MG63 (cell line): ENCODE measurements around the gene KIRREL3. TPM values are rescaled to one million over a fixed set of nuclear protein-coding genes. Genes with fewer than 3 reads are reported as not detected.

Experiments
- DNase-seq: peaks from one replicate; pipeline ENCODE4 v3.0.0-alpha.2; 2020
- H3K27me3 ChIP-seq: fragments of 250-450 bp; sonication (Bioruptor Pico); 2 replicates; pipeline ENCODE4 v1.5.1; 2020; ENCODE audit warnings: mild to moderate bottlenecking, moderate library complexity
- H3K36me3 ChIP-seq: fragments of 250-450 bp; sonication (Bioruptor Pico); 2 replicates; pipeline ENCODE4 v1.5.1; 2020; ENCODE audit warnings: mild to moderate bottlenecking, moderate library complexity
- H3K4me3 ChIP-seq: fragments of 250-450 bp; sonication (Bioruptor Pico); 2 replicates; pipeline ENCODE4 v1.5.1; 2020; ENCODE audit warnings: mild to moderate bottlenecking, moderate library complexity
- H3K9me3 ChIP-seq: fragments of 250-450 bp; sonication (Bioruptor Pico); 2 replicates; pipeline ENCODE4 v1.5.1; 2020; ENCODE audit warnings: mild to moderate bottlenecking, moderate library complexity
- total RNA-seq: library from RNA; depleted of rRNA; stranded (reverse); fragments of >200 nt; shearing (Covaris generic); gene quantifications from 2 replicates; pipeline ENCODE4 v1.2.3, GENCODE V29; 2014; ENCODE audit warnings: low replicate concordance

KIRREL3 gene
- total RNA-seq, 1 experiment from 2014 or later: 11.7 TPM

- no peaks in the 10 kb centered on the region for H3K9me3 ChIP-seq
- no peaks in the 10 kb centered on the region for H3K27me3 ChIP-seq
- H3K4me3 ChIP-seq: no peak overlapping the region
- H3K36me3 ChIP-seq: no peaks in the 10 kb centered on the region
- no peak for DNase-seq
These were observed 489.8 kb downstream of the KIRREL3 start for GRCh38 chr11:126510621-126511370.

- no peak overlapping the region for H3K4me3 ChIP-seq
These were observed 492.9 kb downstream of the KIRREL3 start for GRCh38 chr11:126507646-126508045.

GRCh38 chr11:126506789-126507188 is 493.8 kb downstream of the KIRREL3 start:
- Histone ChIP-seq H3K36me3 (no peaks in the 10 kb centered on the region), H3K9me3 (peaks cover 10% of the 10 kb centered on the region), H3K27me3 (no peaks in the 10 kb centered on the region), H3K4me3 (no peak overlapping the region)
- no peak for DNase-seq

More at GRCh38 chr11:126507646-126508045, 492.9 kb downstream of the KIRREL3 start:
- Histone ChIP-seq H3K36me3 (no peaks in the 10 kb centered on the region), H3K9me3 (peaks cover 10% of the 10 kb centered on the region), H3K27me3 (no peaks in the 10 kb centered on the region)
- DNase-seq: no peak

GRCh38 chr11:126502982-126503381 is 497.6 kb downstream of the KIRREL3 start:
- H3K4me3 ChIP-seq: no peak overlapping the region
- H3K9me3 ChIP-seq: peaks cover 10% of the 10 kb centered on the region
- no peaks in the 10 kb centered on the region for H3K27me3 ChIP-seq
- no peaks in the 10 kb centered on the region for H3K36me3 ChIP-seq
- DNase-seq: no peak

- Histone ChIP-seq H3K27me3 (no peaks in the 10 kb centered on the region), H3K36me3 (no peaks in the 10 kb centered on the region), H3K4me3 (no peak overlapping the region), H3K9me3 (peaks cover 10% of the 10 kb centered on the region)
- DNase-seq: no peak
These were observed 498.4 kb downstream of the KIRREL3 start for GRCh38 chr11:126502159-126502558.

GRCh38 chr11:126501641-126502040 is 498.9 kb downstream of the KIRREL3 start:
- no peaks in the 10 kb centered on the region for H3K36me3 ChIP-seq
- no peaks in the 10 kb centered on the region for H3K27me3 ChIP-seq
- H3K9me3 ChIP-seq: peaks cover 10% of the 10 kb centered on the region
- no peak for DNase-seq
- no peak overlapping the region for H3K4me3 ChIP-seq

- no peak overlapping the region for H3K4me3 ChIP-seq
- H3K9me3 ChIP-seq: peaks cover 10% of the 10 kb centered on the region
- no peak for DNase-seq
- no peaks in the 10 kb centered on the region for H3K27me3 ChIP-seq
- no peaks in the 10 kb centered on the region for H3K36me3 ChIP-seq
These were observed 499.6 kb downstream of the KIRREL3 start for GRCh38 chr11:126500981-126501380.

GRCh38 chr11:126499131-126499752 is 501.3 kb downstream of the KIRREL3 start:
- H3K36me3 ChIP-seq: no peaks in the 10 kb centered on the region
- H3K9me3 ChIP-seq: peaks cover under 1% of the 10 kb centered on the region; the same call in 1 of the 2 replicates
- DNase-seq: no peak
- H3K4me3 ChIP-seq: no peak overlapping the region
- H3K27me3 ChIP-seq: no peaks in the 10 kb centered on the region

GRCh38 chr11:126498281-126498680 is 502.3 kb downstream of the KIRREL3 start:
- no peak for DNase-seq
- H3K4me3 ChIP-seq: no peak overlapping the region
- H3K27me3 ChIP-seq: no peaks in the 10 kb centered on the region
- H3K36me3 ChIP-seq: no peaks in the 10 kb centered on the region
- no peaks in the 10 kb centered on the region for H3K9me3 ChIP-seq

- H3K9me3 ChIP-seq: no peaks in the 10 kb centered on the region
These were observed 502.9 kb downstream of the KIRREL3 start for GRCh38 chr11:126497581-126498122.

GRCh38 chr11:126496576-126497337 is 503.8 kb downstream of the KIRREL3 start:
- no peak for DNase-seq
- Histone ChIP-seq H3K4me3 (no peak overlapping the region), H3K9me3 (no peaks in the 10 kb centered on the region), H3K27me3 (no peaks in the 10 kb centered on the region), H3K36me3 (no peaks in the 10 kb centered on the region)

More at GRCh38 chr11:126497581-126498122, 502.9 kb downstream of the KIRREL3 start:
- Histone ChIP-seq H3K36me3 (no peaks in the 10 kb centered on the region), H3K4me3 (no peak overlapping the region), H3K27me3 (no peaks in the 10 kb centered on the region)
- no peak for DNase-seq

- H3K36me3 ChIP-seq: no peaks in the 10 kb centered on the region
- no peaks in the 10 kb centered on the region for H3K9me3 ChIP-seq
- DNase-seq: no peak
- H3K4me3 ChIP-seq: no peak overlapping the region
- H3K27me3 ChIP-seq: no peaks in the 10 kb centered on the region
These were observed 505.0 kb downstream of the KIRREL3 start for GRCh38 chr11:126495281-126496220.

GRCh38 chr11:126494831-126495230 is 505.7 kb downstream of the KIRREL3 start:
- DNase-seq: no peak

GRCh38 chr11:126492331-126493082 is 508.1 kb downstream of the KIRREL3 start:
- no peak for DNase-seq
- H3K9me3 ChIP-seq: no peaks in the 10 kb centered on the region

More at GRCh38 chr11:126494831-126495230, 505.7 kb downstream of the KIRREL3 start:
- no peaks in the 10 kb centered on the region for H3K27me3 ChIP-seq
- H3K9me3 ChIP-seq: no peaks in the 10 kb centered on the region
- no peaks in the 10 kb centered on the region for H3K36me3 ChIP-seq
- H3K4me3 ChIP-seq: no peak overlapping the region

GRCh38 chr11:126491092-126491491 is 509.5 kb downstream of the KIRREL3 start:
- no peaks in the 10 kb centered on the region for H3K36me3 ChIP-seq
- H3K27me3 ChIP-seq: no peaks in the 10 kb centered on the region
- DNase-seq: no peak
- H3K4me3 ChIP-seq: no peak overlapping the region
- no peaks in the 10 kb centered on the region for H3K9me3 ChIP-seq

More at GRCh38 chr11:126492331-126493082, 508.1 kb downstream of the KIRREL3 start:
- Histone ChIP-seq H3K27me3 (no peaks in the 10 kb centered on the region), H3K4me3 (no peak overlapping the region), H3K36me3 (no peaks in the 10 kb centered on the region)
